Measurements from ENCODE around the gene CNDP1. TPM values are rescaled to one million over a fixed set of nuclear protein-coding genes. Genes with fewer than 3 reads are reported as not detected.

CNDP1 gene, protein sequence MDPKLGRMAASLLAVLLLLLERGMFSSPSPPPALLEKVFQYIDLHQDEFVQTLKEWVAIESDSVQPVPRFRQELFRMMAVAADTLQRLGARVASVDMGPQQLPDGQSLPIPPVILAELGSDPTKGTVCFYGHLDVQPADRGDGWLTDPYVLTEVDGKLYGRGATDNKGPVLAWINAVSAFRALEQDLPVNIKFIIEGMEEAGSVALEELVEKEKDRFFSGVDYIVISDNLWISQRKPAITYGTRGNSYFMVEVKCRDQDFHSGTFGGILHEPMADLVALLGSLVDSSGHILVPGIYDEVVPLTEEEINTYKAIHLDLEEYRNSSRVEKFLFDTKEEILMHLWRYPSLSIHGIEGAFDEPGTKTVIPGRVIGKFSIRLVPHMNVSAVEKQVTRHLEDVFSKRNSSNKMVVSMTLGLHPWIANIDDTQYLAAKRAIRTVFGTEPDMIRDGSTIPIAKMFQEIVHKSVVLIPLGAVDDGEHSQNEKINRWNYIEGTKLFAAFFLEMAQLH
- not detected in 2 replicates for total RNA-seq (ENCODE audit: low replicate concordance)

DNA sequence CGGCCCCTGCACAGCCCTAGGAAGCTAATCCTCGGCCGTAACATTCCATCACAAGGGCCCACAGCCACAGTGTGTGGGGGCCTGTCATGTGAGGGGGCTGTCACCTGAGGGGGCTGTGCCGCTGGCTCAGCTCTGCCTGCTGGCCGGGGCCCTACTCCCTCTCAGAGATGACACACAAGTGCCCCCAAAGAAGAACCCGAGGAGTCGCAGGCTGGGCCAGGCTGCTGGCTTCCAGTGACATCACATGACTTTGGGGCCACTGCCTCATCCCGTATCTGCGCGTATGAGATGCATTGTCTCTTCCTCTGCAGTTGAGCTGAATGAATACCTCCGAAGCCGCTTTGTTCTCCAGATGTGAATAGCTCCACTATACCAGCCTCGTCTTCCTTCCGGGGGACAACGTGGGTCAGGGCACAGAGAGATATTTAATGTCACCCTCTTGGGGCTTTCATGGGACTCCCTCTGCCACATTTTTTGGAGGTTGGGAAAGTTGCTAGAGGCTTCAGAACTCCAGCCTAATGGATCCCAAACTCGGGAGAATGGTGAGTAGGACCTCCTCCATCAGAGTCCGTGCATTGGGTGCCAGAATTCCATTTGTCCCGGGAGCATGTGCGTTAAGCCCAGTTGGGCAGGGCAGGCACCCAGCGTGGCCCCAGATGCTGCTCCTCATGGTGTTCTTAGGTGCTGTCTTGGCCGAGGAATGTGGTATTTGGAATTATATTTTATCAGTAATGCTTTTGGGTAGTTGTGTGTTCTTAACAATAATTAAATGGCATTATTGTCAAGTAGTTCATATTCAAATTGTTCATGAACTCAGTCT, at the start of gene CNDP1:
Gene CNDP1, plus strand, starts transcription at position 351 of the 820 bp plus-strand sequence. Its CDS starts 168 bp downstream, at position 519.
- DNase-seq (ENCODE audit: low spot score), result peak; percentile 10
- Mint-ChIP-seq H3K9me3 (no peaks in the 10 kb centered on the region), H3K4me3 (no peak within 1 kb of the TSS), H3K27me3 (ENCODE audit: insufficient read depth, low read depth) (peaks cover 7% of the 10 kb centered on the region), H3K27ac (no peak within 1 kb of the TSS), H3K36me3 (no peaks in the 10 kb centered on the region), H3K4me1 (no peaks in the 10 kb centered on the region)
- Histone ChIP-seq H3K79me2 (ENCODE audit: low read depth) (no peaks in the 10 kb centered on the region), H3F3A (ENCODE audit: low read depth) (no peaks in the 10 kb centered on the region), H2AFZ (replicated peaks) (peak within 1 kb of the TSS; percentile 10), H3K4me2 (no peak within 1 kb of the TSS), H3K4me3 (no peak within 1 kb of the TSS), H3K9me3 (ENCODE audit: low read depth) (no peaks in the 10 kb centered on the region), H4K20me1 (ENCODE audit: low read depth) (no peaks in the 10 kb centered on the region), H3K9ac (no peak within 1 kb of the TSS), H3K27ac (no peak within 1 kb of the TSS), H3K27me3 (no peaks in the 10 kb centered on the region), H3K36me3 (no peaks in the 10 kb centered on the region), H3K4me1 (no peaks in the 10 kb centered on the region)
- TF ChIP-seq, protein P1, sequence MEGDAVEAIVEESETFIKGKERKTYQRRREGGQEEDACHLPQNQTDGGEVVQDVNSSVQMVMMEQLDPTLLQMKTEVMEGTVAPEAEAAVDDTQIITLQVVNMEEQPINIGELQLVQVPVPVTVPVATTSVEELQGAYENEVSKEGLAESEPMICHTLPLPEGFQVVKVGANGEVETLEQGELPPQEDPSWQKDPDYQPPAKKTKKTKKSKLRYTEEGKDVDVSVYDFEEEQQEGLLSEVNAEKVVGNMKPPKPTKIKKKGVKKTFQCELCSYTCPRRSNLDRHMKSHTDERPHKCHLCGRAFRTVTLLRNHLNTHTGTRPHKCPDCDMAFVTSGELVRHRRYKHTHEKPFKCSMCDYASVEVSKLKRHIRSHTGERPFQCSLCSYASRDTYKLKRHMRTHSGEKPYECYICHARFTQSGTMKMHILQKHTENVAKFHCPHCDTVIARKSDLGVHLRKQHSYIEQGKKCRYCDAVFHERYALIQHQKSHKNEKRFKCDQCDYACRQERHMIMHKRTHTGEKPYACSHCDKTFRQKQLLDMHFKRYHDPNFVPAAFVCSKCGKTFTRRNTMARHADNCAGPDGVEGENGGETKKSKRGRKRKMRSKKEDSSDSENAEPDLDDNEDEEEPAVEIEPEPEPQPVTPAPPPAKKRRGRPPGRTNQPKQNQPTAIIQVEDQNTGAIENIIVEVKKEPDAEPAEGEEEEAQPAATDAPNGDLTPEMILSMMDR (IDR thresholded peaks at IDR 0.05), result no peak
- TF ChIP-seq EZH2phosphoT487 (IDR thresholded peaks at IDR 0.05), result no peak
- no peak for TF ChIP-seq EZH2 (IDR thresholded peaks at IDR 0.05)

DNA sequence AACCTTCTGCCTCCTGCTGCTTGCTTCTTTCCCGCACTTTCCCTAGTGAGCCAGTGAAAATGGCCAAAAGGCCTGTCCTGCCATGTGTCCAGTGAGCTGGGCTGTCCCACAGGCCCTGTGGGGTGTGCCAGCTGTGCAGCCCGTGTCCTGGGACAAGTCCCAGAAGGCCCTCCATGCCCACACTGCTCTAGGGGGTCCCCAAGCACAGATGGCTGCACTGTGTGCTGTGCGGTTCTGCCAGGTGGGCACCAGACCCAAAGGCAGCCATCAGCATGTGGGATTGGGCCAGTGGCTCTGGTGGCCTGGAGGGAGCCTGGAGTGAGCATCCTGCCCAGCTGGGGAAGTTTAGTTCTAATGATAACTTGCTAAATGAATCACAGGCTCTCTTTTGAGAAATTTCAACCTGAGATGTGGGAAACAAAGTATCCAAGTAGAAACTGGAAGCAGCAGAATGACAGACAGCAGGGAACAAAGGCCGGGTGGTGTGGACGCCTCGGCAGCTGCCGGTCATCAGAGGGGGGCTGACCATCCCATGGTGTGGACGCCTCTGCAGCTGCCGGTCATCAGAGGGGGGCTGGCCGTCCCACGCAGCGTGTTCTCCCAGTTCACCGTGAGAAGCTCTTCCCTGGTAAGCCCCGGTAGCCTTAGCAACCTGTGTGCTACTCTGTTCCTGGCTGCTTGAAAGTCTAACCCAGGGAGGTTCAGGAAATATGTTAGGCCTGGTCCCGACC, 48.0 kb upstream of the CNDP1 start:
- H3K27ac Mint-ChIP-seq, result peak overlapping the region; percentile 61
- H3K4me1 Mint-ChIP-seq, result peaks cover 23% of the 10 kb centered on the region

DNA sequence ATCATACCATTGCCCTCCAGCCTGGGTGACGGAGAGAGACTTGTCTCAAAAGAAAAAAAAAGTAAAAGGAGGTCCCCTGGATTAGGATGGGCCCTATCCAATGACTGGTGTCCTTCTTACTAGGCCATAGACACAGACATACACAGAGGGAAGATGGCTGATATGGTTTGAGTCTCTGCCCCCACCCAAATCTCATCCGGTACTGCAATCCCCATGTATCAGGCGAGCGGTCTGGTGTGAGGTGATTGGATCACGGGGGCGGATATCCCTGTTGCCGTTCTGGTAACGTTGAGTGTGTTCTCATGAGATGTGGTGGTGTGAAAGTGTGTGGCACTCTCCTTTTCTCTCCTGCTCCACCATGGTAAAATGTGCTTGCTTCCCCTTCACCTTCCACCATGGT, 45.9 kb upstream of the CNDP1 start:
- H4K20me1 ChIP-seq (ENCODE audit: low read depth), result no peaks in the 10 kb centered on the region
- no peaks in the 10 kb centered on the region for H3K79me2 ChIP-seq (ENCODE audit: low read depth)
- no peak for DNase-seq (ENCODE audit: low spot score)
- H3K9ac ChIP-seq, result no peak overlapping the region
- peak overlapping the region; percentile 46 for H2AFZ ChIP-seq (replicated peaks)
- peaks cover 23% of the 10 kb centered on the region for H3K4me1 Mint-ChIP-seq
- peaks cover 7% of the 10 kb centered on the region for H3K27me3 Mint-ChIP-seq (ENCODE audit: insufficient read depth, low read depth)
- H3K9me3 ChIP-seq (ENCODE audit: low read depth), result no peaks in the 10 kb centered on the region
- H3K36me3 ChIP-seq, result no peaks in the 10 kb centered on the region
- H3K4me2 ChIP-seq, result no peak overlapping the region
- no peaks in the 10 kb centered on the region for H3K27me3 ChIP-seq
- peak overlapping the region; percentile 75 for H3K27ac Mint-ChIP-seq
- no peak overlapping the region for H3K27ac ChIP-seq
- H3F3A ChIP-seq (ENCODE audit: low read depth), result no peaks in the 10 kb centered on the region
- H3K4me3 Mint-ChIP-seq, result no peak overlapping the region
- H3K9me3 Mint-ChIP-seq, result no peaks in the 10 kb centered on the region
- no peaks in the 10 kb centered on the region for H3K36me3 Mint-ChIP-seq
- no peak for TF ChIP-seq EZH2phosphoT487 (IDR thresholded peaks at IDR 0.05)
- TF ChIP-seq EZH2 (IDR thresholded peaks at IDR 0.05), result no peak
- TF ChIP-seq, protein P1 (IDR thresholded peaks at IDR 0.05), result no peak
- H3K4me1 ChIP-seq, result no peaks in the 10 kb centered on the region
- H3K4me3 ChIP-seq, result no peak overlapping the region

More for the DNA sequence above, 48.0 kb upstream of the CNDP1 start:
- TF ChIP-seq EZH2phosphoT487 (IDR thresholded peaks at IDR 0.05), result no peak
- TF ChIP-seq, protein P1 (IDR thresholded peaks at IDR 0.05), result no peak
- TF ChIP-seq EZH2 (IDR thresholded peaks at IDR 0.05), result no peak
- Histone ChIP-seq H3K4me2 (no peak overlapping the region), H3K9me3 (ENCODE audit: low read depth) (no peaks in the 10 kb centered on the region), H3K27ac (no peak overlapping the region), H3F3A (ENCODE audit: low read depth) (no peaks in the 10 kb centered on the region), H3K4me1 (no peaks in the 10 kb centered on the region), H3K36me3 (no peaks in the 10 kb centered on the region), H3K79me2 (ENCODE audit: low read depth) (no peaks in the 10 kb centered on the region), H4K20me1 (ENCODE audit: low read depth) (no peaks in the 10 kb centered on the region), H3K9ac (no peak overlapping the region), H2AFZ (replicated peaks) (peak overlapping the region; percentile 21), H3K4me3 (no peak overlapping the region), H3K27me3 (no peaks in the 10 kb centered on the region)
- no peaks in the 10 kb centered on the region for H3K9me3 Mint-ChIP-seq
- H3K4me3 Mint-ChIP-seq, result no peak overlapping the region
- H3K27me3 Mint-ChIP-seq (ENCODE audit: insufficient read depth, low read depth), result peaks cover 7% of the 10 kb centered on the region
- DNase-seq (ENCODE audit: low spot score), result no peak
- no peaks in the 10 kb centered on the region for H3K36me3 Mint-ChIP-seq
